Esophagus squamous epithelium (tissue), 5 donors: Measurements from ENCODE around the gene MAP7D1. TPM values are rescaled to one million over a fixed set of nuclear protein-coding genes. Genes with fewer than 3 reads are reported as not detected.
A peak's percentile ranks its signal among the peaks of the same experiment; 100 is the strongest.

Experiments
- DNase-seq: peaks from one replicate; lab custom pipeline; 2025; lab: John Stamatoyannopoulos, UW
- H3K27ac ChIP-seq, 4 donors: fragments of 200-600 bp; sonication (generic); one replicate each; pipeline ENCODE4 v1.5.1; 2016 to 2019; ENCODE audit warnings: mild to moderate bottlenecking in 1 of 4
- H3K27me3 ChIP-seq, 4 donors: fragments of 200-600 bp; sonication (generic); 1 replicate in 3 of 4; 2 replicates in 1 of 4; pipeline versions ENCODE4 v1.5.1 to v1.6.0; 2017 to 2021; ENCODE audit warnings: antibody characterized with exemption in 1 of 4
- H3K36me3 ChIP-seq, 3 donors: fragments of 200-600 bp; sonication (generic); one replicate each; pipeline ENCODE4 v1.5.1; 2016 to 2019
- H3K4me1 ChIP-seq, 3 donors: fragments of 200-600 bp; sonication (generic); one replicate each; pipeline ENCODE4 v1.5.1; 2017 to 2019
- H3K4me3 ChIP-seq, 4 donors: fragments of 200-600 bp; sonication (generic); 1 replicate in 3 of 4; 2 replicates in 1 of 4; pipeline ENCODE4 v1.5.1; 2016 to 2019; ENCODE audit warnings: mild to moderate bottlenecking in 2 of 4, moderate library complexity in 1 of 4
- H3K9me3 ChIP-seq, 3 donors: fragments of 200-600 bp; sonication (generic); one replicate each; pipeline ENCODE4 v1.5.1; 2016 to 2019
- POLR2A ChIP-seq, 4 donors: fragments of 450-650 bp; IDR thresholded peaks; one replicate each; pipeline ENCODE4 v1.6.1; 2017; ENCODE audit warnings: antibody characterized with exemption in 4 of 4, mild to moderate bottlenecking in 4 of 4, moderate library complexity in 3 of 4
- WGBS, 2 donors: methylation state at CpG; one replicate each; pipeline ENCODE4 v1.1.5; 2018; 5-methylcytosine and 5-hydroxymethylcytosine counted together
- intact Hi-C: fragments of 100-400 bp; cut with DNase I; formaldehyde crosslinking; loops from one replicate; pipeline ENCODE4 v1.15.0; 2022
- total RNA-seq, 4 donors: library from RNA; depleted of rRNA; stranded (reverse); fragments of >200 nt; gene quantifications; one replicate each; pipeline ENCODE4 v1.1.0, GENCODE V29; 2016
- TF ChIP-seq, protein P1 (sequence below), 6 experiments: fragments of 450-650 bp in 4 of 6; fragments of 200-600 bp in 2 of 6; sonication (generic) in 2 of 6; IDR thresholded peaks; one replicate each; pipeline ENCODE4 v1.5.1; 2016 to 2019; ENCODE audit warnings: antibody characterized with exemption in 6 of 6, mild to moderate bottlenecking in 4 of 6, moderate library complexity in 4 of 6
- donor health status: DM: yes; HTN: yes; CAD: no.

MAP7D1 gene
- total RNA-seq, 4 donors from 2014 or later = 59.4 to 180 (median 92.9) TPM

DNA sequence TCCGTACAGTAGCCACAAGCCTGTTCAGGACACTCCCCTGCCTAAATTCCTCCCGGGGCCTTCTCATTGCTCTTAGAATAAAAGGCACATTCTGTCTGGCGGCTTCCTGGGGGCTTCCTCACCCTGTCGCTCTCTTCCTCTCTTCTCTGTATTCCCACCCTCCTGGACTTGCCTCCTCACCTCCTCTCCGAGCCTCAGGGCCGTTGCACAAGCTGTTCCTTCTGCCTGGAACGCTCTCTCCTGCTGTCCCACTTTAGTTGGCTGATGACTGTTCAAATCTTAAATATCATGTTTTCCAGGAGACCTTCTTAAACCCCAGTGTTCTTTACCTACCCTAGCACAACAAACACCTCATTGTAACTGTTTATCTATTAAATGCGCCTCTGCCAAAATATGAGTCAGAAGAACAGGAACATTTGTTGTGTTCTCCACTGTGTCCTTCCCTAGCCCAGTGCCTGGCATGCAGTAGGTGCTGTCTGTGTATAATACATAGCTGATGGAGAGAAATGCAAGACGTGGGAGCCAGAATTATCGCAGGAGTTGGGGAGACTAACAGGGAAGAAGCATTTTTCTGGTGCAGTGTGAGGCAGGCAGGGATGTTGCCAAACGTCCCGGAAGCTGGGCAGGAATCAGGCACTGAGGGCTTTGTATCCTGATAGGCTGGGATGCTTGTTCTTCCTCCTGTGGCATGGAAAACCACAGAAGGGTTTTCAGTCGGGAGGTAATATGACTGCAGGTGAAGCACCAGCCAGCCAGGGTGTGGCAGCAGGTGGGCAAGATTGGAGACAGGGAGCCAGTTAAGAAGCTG, 44.2 kb downstream of the MAP7D1 start:
- Histone ChIP-seq H3K27me3 (no peaks in the 10 kb centered on the region), H3K4me1 (peaks cover 0 to 30% (median 16%) of the 10 kb centered on the region in 3 donors), H3K4me3 (no peak overlapping the region), H3K27ac (peak overlapping the region; percentile 31 to 71 (median 46)), H3K36me3 (no peaks in the 10 kb centered on the region), H3K9me3 (no peaks in the 10 kb centered on the region)
- WGBS, 2 donors = 47 to 52% methylated on average over 11 to 13 of the region's 13 CpGs
- TF ChIP-seq POLR2A (IDR thresholded peaks at IDR 0.05) = no peak
- TF ChIP-seq, protein P1, sequence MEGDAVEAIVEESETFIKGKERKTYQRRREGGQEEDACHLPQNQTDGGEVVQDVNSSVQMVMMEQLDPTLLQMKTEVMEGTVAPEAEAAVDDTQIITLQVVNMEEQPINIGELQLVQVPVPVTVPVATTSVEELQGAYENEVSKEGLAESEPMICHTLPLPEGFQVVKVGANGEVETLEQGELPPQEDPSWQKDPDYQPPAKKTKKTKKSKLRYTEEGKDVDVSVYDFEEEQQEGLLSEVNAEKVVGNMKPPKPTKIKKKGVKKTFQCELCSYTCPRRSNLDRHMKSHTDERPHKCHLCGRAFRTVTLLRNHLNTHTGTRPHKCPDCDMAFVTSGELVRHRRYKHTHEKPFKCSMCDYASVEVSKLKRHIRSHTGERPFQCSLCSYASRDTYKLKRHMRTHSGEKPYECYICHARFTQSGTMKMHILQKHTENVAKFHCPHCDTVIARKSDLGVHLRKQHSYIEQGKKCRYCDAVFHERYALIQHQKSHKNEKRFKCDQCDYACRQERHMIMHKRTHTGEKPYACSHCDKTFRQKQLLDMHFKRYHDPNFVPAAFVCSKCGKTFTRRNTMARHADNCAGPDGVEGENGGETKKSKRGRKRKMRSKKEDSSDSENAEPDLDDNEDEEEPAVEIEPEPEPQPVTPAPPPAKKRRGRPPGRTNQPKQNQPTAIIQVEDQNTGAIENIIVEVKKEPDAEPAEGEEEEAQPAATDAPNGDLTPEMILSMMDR (IDR thresholded peaks at IDR 0.05) = no peak
- intact Hi-C loops = loop anchor here (10.0 kb wide), 1 partner anchor 75 kb away; no protein-coding TSS in a partner anchor
- no peak for DNase-seq

DNA sequence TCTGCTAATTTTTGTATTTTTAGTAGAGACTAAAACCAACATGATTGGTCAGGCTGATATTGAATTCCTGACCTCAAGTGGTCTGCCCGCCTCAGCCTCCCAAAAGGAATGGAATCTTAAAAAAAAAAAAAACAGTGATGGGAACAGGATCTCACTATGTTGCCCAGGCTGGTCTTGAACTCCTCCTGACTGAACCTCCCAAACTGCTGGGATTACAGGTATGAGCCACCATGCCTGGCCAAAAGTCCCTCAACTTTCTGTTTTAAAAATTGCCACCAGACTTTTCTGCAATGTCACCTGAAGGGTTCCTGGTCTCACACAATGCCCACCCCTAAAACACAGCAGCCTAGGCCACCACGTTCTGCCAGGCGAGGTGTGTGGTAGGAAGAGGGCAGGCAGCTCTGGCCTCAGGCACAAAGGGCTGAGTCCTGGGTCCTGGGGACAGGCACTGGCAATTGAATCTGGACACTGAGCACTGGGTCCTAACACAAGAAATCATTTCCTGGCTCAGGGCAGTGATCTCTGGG, 47.1 kb downstream of the MAP7D1 start:
- intact Hi-C loops = loop anchor here (10.0 kb wide), 1 partner anchor 72 kb away; no protein-coding TSS in a partner anchor
- no peaks in the 10 kb centered on the region for H3K9me3 ChIP-seq
- no peak for DNase-seq
- no peaks in the 10 kb centered on the region for H3K36me3 ChIP-seq
- H3K4me3 ChIP-seq = no peak overlapping the region
- peaks cover 0 to 48% (median 22%) of the 10 kb centered on the region in 3 donors for H3K4me1 ChIP-seq
- TF ChIP-seq, protein P1 (IDR thresholded peaks at IDR 0.05) = no peak
- no peak for TF ChIP-seq POLR2A (IDR thresholded peaks at IDR 0.05)
- WGBS, 2 donors = 86% methylated on average over 3 of the region's 3 CpGs; no CpG with 5 or more reads in 1 of the 2 donors
- H3K27me3 ChIP-seq = no peaks in the 10 kb centered on the region
- peak overlapping the region; percentile 39 to 85 (median 58) for H3K27ac ChIP-seq

DNA sequence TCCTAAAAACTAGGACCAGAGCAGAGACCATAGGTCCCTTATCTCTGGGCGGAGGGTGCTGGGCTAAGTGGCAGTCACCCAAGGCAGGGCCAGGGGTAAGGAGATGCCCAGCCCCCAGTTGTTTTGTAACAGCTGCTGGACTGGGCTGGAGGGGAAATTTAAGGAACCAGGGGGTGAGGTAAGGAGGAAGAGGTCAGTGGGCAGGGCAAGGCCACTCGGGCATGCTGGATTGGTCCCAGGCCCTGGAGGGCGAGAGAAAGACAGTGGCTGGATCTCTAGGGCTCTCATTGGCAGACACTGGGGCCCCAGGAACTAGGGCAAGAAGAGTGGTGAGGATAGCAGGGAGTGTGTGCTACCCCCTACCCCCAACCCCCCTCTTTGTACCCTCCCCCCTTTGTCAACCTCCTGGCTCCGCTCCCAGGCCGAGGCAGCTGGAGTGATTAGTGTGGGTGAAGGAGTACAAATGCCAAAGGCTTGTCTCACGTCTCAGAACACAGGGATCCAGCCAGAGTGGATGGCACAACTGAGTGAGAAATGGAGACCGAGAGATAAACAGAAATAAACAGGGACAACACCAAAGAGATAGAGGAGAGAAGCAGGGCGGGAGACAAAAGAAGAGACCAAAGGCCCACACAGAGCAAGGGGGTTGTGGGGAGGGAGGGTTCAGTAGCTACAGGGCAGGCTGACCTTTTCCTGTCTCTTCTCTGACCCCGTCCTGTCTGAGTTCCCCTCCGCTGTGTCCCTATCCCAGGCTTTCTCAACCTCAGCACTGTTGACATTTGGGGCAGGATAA, 47.8 kb downstream of the MAP7D1 start:
- Histone ChIP-seq H3K9me3 (no peaks in the 10 kb centered on the region), H3K36me3 (no peaks in the 10 kb centered on the region), H3K4me1 (peaks cover 0 to 49% (median 22%) of the 10 kb centered on the region in 3 donors), H3K4me3 (peak overlapping the region in 1 of 4 donors; percentile 19), H3K27ac (peak overlapping the region; percentile 39 to 85 (median 58)), H3K27me3 (no peaks in the 10 kb centered on the region)
- intact Hi-C loops = loop anchor here (10.0 kb wide), 1 partner anchor 71 kb away; no protein-coding TSS in a partner anchor
- no peak for DNase-seq
- TF ChIP-seq, protein P1 (IDR thresholded peaks at IDR 0.05) = no peak
- no peak for TF ChIP-seq POLR2A (IDR thresholded peaks at IDR 0.05)
- 57 to 61% methylated on average over 9 to 10 of the region's 10 CpGs for WGBS, 2 donors

DNA sequence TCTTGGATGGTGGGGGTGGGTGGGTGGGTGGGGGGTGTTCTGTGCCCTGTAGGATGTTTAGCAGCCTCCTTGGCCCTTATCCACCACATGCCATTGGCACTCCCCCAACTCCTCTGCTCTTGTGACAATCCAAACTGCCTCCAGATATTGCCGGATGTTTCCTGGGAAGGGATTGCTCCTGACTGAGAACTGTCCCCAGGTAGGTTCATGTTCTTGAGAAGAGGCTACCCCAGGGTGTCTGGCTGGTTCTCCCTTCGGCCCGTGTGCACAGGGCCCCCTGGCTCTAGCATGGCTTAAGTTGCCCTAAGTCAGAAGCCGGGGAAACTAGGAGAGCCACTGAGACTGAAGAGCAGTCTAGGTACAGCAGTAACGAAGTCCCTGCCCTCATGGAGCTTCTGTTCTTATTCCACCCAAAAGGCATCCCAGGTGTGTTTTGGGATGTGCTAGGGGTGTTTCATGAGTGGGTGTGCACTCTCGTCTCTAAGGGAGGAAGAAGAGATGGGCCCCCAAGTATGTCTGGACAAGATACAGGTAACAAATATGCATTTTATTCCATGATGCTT, 48.5 kb downstream of the MAP7D1 start:
- Histone ChIP-seq H3K4me1 (peaks cover 0 to 49% (median 22%) of the 10 kb centered on the region in 3 donors), H3K4me3 (peak overlapping the region in 1 of 4 donors; percentile 19), H3K9me3 (no peaks in the 10 kb centered on the region), H3K27ac (peak overlapping the region; percentile 21 to 85 (median 56)), H3K27me3 (no peaks in the 10 kb centered on the region), H3K36me3 (no peaks in the 10 kb centered on the region)
- intact Hi-C loops = loop anchor here (10.0 kb wide), 1 partner anchor 70 kb away; no protein-coding TSS in a partner anchor
- 72 to 73% methylated on average over 3 to 4 of the region's 6 CpGs for whole genome bisulfite sequencing, 2 donors
- no peak for TF ChIP-seq POLR2A (IDR thresholded peaks at IDR 0.05)
- TF ChIP-seq, protein P1 (IDR thresholded peaks at IDR 0.05) = no peak
- DNase-seq = no peak
